Peyer's patch (tissue), 4 donors: ENCODE measurements around the gene TMEM204.

Source experiments
- POLR2A ChIP-seq, 2 donors: fragments of 450-650 bp; IDR thresholded peaks; one replicate each; pipeline ENCODE4 v1.5.1; 2017; ENCODE audit warnings: antibody characterized with exemption in 2 of 2, mild to moderate bottlenecking in 2 of 2, moderate library complexity in 2 of 2
- TF ChIP-seq, protein P1 (sequence below), 6 experiments: fragments of 450-650 bp in 4 of 6; fragments of 200-600 bp in 2 of 6; sonication (generic) in 1 of 6; IDR thresholded peaks; one replicate each; pipeline ENCODE4 v1.5.1; 2017 to 2019; ENCODE audit warnings: antibody characterized with exemption in 6 of 6, mild to moderate bottlenecking in 3 of 6, moderate library complexity in 1 of 6

DNA sequence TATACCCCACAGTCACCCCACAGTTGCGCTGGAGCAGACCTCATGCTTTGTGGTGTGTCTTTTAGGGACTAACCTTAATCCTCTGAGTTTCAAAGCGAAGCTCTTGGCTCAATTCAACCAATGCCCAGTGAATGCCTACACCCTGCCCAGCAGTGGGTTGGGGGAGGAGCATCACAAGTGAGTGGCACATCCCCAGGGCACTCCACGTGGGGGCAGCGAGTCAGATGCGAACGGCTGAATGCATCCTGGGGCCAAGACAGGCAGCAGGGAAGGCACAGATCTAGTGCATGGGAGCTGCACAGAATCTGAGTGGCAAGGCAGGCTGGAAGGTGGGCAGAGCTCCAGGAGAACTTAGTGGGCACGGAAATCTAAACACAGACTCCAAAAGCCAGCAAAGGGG lies 39.2 kb downstream of the TMEM204 start:
- TF ChIP-seq, protein P1, sequence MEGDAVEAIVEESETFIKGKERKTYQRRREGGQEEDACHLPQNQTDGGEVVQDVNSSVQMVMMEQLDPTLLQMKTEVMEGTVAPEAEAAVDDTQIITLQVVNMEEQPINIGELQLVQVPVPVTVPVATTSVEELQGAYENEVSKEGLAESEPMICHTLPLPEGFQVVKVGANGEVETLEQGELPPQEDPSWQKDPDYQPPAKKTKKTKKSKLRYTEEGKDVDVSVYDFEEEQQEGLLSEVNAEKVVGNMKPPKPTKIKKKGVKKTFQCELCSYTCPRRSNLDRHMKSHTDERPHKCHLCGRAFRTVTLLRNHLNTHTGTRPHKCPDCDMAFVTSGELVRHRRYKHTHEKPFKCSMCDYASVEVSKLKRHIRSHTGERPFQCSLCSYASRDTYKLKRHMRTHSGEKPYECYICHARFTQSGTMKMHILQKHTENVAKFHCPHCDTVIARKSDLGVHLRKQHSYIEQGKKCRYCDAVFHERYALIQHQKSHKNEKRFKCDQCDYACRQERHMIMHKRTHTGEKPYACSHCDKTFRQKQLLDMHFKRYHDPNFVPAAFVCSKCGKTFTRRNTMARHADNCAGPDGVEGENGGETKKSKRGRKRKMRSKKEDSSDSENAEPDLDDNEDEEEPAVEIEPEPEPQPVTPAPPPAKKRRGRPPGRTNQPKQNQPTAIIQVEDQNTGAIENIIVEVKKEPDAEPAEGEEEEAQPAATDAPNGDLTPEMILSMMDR (IDR thresholded peaks at IDR 0.05): no peak
- TF ChIP-seq POLR2A (IDR thresholded peaks at IDR 0.05): no peak
